ENCODE measurements around the gene CSRP1. TPM values are rescaled to one million over a fixed set of nuclear protein-coding genes. Genes with fewer than 3 reads are reported as not detected.
"Not testable (repeated sequence)": the region's sequence is repeated elsewhere in the genome, so short reads cannot be mapped to it uniquely, and the experiment has no call there.

CSRP1 gene
- total RNA-seq, 2 experiments from 2014 or later = 82.4 to 83.4 TPM

DNA sequence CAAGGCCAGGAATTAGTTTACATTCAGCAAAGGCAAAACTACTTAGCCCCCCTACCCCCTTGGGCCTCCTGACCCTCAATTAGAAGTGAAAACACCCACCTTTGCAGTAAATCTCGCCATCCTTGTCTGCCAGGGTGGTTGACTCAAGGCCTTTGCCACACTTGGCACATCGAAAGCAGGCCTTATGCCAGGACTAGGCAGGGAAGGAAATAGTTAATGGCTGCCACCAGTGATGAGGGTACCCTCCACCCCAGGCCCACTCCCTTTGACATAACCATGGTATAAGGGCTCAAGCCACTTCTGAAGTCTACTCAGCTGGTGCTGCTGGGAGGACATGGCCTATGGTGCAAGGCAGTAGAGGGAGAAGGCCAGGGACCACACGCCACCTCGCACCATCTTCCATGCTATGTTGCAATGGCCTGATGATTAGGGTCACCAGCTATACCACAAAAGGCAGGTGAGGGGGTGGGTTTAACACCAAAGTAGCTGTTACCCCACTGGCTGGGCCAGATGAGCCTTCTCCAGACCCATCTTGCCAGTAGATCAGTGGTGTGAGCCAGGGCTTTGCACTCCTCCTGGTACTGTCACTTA, 21.6 kb downstream of the CSRP1 start:
- H3K27me3 Mint-ChIP-seq = peaks cover 14% of the 10 kb centered on the region
- peaks cover 25% of the 10 kb centered on the region for H3K4me1 Mint-ChIP-seq
- no peak for DNase-seq
- no peaks in the 10 kb centered on the region for H3K9me3 Mint-ChIP-seq
- CTCF ChIA-PET = interaction anchor here (2.5 to 9.8 kb wide), 2 partner anchors 30 to 38 kb away, joined by 9 to 156 read pairs; no protein-coding TSS in a partner anchor
- H3K4me3 Mint-ChIP-seq = no peak overlapping the region
- H3K36me3 Mint-ChIP-seq (ENCODE audit: low read depth) = peaks cover 14% of the 10 kb centered on the region
- H3K27ac Mint-ChIP-seq = no peak overlapping the region
- POLR2A ChIA-PET = no interaction called here

DNA sequence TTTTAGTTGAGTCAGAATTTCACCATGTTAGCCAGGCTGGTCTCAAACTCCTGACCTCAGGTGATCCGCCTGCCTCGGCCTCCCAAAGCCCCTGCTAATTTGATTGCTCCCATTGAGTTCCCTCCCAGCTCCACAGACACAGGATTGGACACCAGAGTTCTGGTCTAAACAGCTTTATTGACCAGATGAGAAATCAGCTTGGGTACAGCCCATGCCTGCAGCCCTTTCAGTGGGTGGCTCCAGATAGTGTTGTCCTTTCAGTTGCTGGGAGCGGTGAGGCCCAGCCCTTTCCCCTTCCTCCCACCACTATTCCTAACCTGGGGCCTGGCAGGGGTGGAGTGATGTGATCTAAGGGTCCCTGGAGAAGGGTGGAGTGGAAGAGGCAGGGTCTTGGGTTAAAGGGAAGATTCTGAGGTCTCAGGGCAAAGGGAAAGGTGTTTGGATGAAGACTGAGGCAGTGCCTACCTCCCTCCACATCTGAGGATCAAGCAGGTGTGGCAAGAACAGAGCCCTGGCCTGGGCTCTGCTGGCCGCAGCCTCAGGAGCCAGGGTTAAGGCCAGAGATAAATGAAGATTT, 23.5 kb downstream of the CSRP1 start:
- Mint-ChIP-seq H3K4me3 (no peak overlapping the region), H3K36me3 (ENCODE audit: low read depth) (peaks cover 10% of the 10 kb centered on the region), H3K27ac (peak overlapping the region; percentile 37), H3K9me3 (no peaks in the 10 kb centered on the region), H3K4me1 (peaks cover 30% of the 10 kb centered on the region), H3K27me3 (peaks cover 14% of the 10 kb centered on the region)
- ChIA-PET CTCF (interaction anchor here (1.1 to 9.8 kb wide), 8 partner anchors 12 to 221 kb away, joined by 3 to 156 read pairs (median 18); partner anchors contain the start of gene CSRP1), POLR2A (no interaction called here)
- no peak for DNase-seq

DNA sequence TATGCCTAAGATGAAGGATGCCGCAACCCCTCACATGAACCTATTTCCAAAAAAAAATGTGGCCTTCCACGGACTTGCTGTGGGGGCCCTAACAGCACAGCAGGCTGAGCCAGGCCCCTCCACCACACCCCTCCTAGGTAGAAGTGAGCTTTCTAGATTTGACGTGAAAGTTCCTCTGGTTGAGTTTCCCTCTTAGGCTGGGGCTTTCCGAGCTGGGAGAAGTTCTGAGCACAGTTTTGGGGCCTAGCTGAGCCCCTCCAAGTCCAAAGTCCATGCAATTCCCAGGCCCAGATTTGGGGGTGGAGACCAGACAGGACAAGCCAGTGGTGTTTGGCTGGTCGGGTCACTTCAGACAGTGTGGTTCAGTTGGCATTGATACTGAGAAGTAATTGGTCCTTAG, 24.2 kb downstream of the CSRP1 start:
- DNase-seq = no peak
- peaks cover 14% of the 10 kb centered on the region for H3K27me3 Mint-ChIP-seq
- no peaks in the 10 kb centered on the region for H3K9me3 Mint-ChIP-seq
- ChIA-PET POLR2A (interaction anchor here (0.6 kb wide), 1 partner anchor 66 kb away, joined by 3 read pairs; no protein-coding TSS in a partner anchor), CTCF (interaction anchor here (1.1 to 9.8 kb wide), 16 partner anchors 8 to 222 kb away, joined by 3 to 156 read pairs (median 14); partner anchors contain the start of genes CSRP1 and PHLDA3)
- H3K36me3 Mint-ChIP-seq (ENCODE audit: low read depth) = peaks cover 10% of the 10 kb centered on the region
- no peak overlapping the region for H3K4me3 Mint-ChIP-seq
- no peak overlapping the region for H3K27ac Mint-ChIP-seq
- peaks cover 30% of the 10 kb centered on the region for H3K4me1 Mint-ChIP-seq

DNA sequence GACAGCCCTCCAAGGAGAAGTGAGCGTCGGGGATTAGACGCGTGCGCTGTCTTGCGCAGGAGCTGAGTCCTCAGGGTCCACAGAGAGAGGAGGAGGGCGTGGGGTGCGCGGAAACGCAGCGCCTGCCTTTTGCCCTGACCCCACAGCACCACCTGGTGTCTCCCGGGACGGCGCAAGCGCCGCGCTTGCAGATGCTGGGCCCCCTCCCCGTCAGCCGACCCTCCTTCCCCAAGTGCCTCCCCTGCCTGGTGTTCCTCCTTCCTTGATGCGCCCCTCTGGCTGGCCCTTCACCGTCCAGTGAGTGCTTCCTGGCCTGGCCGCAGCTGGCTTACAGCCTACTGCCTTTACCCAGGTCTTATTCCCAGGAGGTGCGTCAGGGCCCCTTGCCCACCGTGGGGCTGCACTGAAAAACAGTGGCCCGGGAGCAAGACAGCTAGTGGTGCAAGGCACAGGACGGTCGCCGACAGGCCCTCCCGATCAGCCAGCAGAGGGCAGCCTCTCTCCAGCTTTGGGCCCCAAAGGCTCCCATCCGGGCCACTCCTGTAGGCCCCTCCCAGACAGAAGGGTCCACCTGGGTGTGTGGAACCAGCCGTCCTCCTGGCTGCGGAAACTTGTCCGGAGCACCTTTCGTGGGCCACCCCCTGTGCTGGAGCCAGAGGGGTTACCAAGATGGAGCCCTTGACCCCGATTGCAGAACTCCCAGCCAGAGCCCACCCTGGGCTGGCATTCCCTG, 25.0 kb downstream of the CSRP1 start:
- H3K9me3 Mint-ChIP-seq = no peaks in the 10 kb centered on the region
- H3K4me3 Mint-ChIP-seq = peak overlapping the region; percentile 72
- peaks cover 10% of the 10 kb centered on the region for H3K36me3 Mint-ChIP-seq (ENCODE audit: low read depth)
- CTCF ChIA-PET = interaction anchor here (0.6 to 9.8 kb wide), 22 partner anchors 9 to 918 kb away, joined by 3 to 156 read pairs (median 6); partner anchors contain the start of genes CSRP1 and PHLDA3
- no peak overlapping the region for H3K27ac Mint-ChIP-seq
- DNase-seq = peak; percentile 86
- H3K4me1 Mint-ChIP-seq = peaks cover 30% of the 10 kb centered on the region
- POLR2A ChIA-PET = interaction anchor here (0.6 kb wide), 1 partner anchor 67 kb away, joined by 3 read pairs; no protein-coding TSS in a partner anchor
- peaks cover 20% of the 10 kb centered on the region for H3K27me3 Mint-ChIP-seq

DNA sequence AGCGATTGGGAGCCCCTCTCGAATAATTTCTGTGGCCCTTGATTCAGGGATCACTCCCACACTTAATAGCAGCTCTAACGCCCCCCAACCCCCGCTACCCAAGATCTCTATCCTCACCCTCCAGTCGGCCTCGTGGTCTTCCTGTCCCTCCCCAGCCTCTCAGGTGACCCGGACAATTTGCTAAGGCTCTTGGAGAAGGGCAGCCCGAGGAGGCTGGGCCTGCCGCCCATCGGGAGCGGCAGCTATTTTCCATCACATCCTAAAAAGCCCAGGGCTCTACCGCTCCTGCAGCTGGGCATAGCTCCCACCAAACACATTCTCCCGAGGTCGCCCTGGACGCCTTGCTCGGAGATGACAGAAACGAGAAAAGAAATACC, 25.9 kb downstream of the CSRP1 start:
- CTCF ChIA-PET = interaction anchor here (0.6 to 9.8 kb wide), 14 partner anchors 8 to 78 kb away, joined by 3 to 156 read pairs (median 15); partner anchors contain the start of genes CSRP1 and PHLDA3
- H3K4me1 Mint-ChIP-seq = peaks cover 31% of the 10 kb centered on the region
- H3K9me3 Mint-ChIP-seq = no peaks in the 10 kb centered on the region

DNA sequence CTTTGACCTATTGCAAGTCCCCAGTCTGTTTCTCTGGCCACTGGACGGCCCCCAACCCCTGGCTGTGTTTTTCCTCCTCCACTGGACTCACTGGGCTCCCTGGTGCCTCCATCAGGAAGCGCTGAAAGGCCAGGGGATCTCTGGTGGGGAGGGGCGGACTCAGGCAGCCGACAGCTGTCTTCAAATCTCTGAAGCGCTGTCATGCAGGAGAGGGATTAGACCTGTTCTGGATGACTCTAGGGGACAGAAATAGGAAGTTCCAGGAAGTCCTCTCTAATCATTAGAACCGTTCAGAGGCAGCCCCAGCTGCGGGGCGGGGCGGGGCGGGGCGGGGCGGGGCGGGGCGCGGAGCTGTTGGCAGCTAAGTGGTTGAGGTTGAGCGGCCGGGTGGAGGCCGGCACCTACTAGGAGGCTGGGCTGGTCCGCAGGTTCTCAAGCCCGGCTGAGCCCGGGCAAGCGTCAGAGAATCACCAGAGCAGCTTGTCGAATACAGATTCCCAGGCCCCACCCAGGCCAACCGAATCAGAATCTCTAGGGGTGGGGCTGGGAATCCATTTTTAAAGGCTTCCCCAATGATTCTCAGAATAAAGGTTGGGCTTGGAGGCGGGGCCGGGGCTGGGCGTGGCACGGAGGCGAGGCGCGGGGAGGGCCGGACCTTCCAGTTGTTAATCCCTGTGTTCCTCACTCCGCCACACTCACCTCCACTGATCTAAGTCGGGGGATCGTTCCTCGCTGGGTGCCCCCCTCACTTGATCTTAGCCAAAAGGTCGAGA, 26.5 kb downstream of the CSRP1 start:
- Mint-ChIP-seq H3K36me3 (ENCODE audit: low read depth) (peaks cover 10% of the 10 kb centered on the region), H3K27me3 (peaks cover 28% of the 10 kb centered on the region), H3K9me3 (no peaks in the 10 kb centered on the region), H3K27ac (peak overlapping the region; percentile 77), H3K4me3 (peak overlapping the region; percentile 72), H3K4me1 (peaks cover 34% of the 10 kb centered on the region)
- DNase-seq = peak; percentile 76
- POLR2A ChIA-PET = no interaction called here
- CTCF ChIA-PET = interaction anchor here (1.2 to 9.8 kb wide), 10 partner anchors 11 to 79 kb away, joined by 3 to 156 read pairs (median 22); partner anchors contain the start of genes CSRP1 and PHLDA3

More for the DNA sequence above, 25.9 kb downstream of the CSRP1 start:
- H3K36me3 Mint-ChIP-seq (ENCODE audit: low read depth) = peaks cover 10% of the 10 kb centered on the region
- POLR2A ChIA-PET = no interaction called here
- DNase-seq = no peak
- peak overlapping the region; percentile 72 for H3K4me3 Mint-ChIP-seq
- H3K27ac Mint-ChIP-seq = no peak overlapping the region
- H3K27me3 Mint-ChIP-seq = peaks cover 24% of the 10 kb centered on the region

DNA sequence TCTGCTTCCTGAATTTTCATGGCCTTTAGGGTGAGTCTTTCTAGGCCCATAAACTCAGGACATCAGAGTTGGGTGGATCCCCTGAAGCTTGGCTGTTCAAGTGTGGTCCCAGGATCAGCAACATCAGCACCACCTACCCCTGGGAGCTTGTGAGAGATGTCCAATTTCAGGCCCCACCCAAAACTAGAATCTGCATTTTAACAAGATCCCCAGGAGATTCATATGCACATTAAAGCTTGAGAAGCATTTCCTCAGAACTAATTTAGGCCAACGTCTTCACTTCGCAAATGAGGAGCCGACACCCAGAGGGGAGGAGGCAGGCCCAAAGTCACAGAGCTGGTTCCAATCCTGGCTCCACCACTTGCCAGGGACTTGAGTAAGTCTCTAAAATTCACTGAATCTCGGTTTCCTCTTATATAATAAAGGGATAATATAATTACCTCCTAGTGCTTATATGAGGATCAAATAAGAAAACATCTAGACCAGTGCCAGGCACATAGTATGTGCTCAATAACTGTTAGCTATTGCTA, 27.7 kb downstream of the CSRP1 start:
- Mint-ChIP-seq H3K27me3 (peaks cover 32% of the 10 kb centered on the region), H3K9me3 (no peaks in the 10 kb centered on the region), H3K4me1 (peaks cover 34% of the 10 kb centered on the region), H3K4me3 (no peak overlapping the region), H3K27ac (peak overlapping the region; percentile 11), H3K36me3 (ENCODE audit: low read depth) (peaks cover 4% of the 10 kb centered on the region)
- ChIA-PET POLR2A (interaction anchor here (0.5 to 0.6 kb wide), 2 partner anchors 34 to 73 kb away, joined by 3 to 4 read pairs; no protein-coding TSS in a partner anchor), CTCF (interaction anchor here (1.2 to 9.8 kb wide), 4 partner anchors 22 to 36 kb away, joined by 3 to 156 read pairs (median 36); no protein-coding TSS in a partner anchor)
- DNase-seq = no peak

DNA sequence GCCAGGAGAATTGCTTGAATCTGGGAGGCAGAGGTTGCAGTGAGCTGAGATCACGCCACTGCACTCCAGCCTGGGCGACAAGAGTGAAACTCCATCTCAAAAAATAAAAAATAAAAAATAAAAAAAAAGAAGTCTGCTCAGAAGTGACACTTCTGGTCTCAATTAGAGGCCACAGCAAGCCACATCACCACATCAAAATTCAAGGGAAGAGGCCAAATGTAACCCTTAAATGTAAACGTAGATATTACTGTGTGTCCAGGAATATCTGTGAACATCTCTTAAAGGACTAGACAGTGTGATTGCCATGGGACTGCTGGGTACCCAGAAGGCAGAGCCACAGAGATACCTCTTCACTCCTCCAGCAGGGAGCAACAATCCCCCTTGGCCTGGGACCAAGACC, 28.3 kb downstream of the CSRP1 start:
- DNase-seq; H3K4me3 Mint-ChIP-seq; H3K36me3 Mint-ChIP-seq (ENCODE audit: low read depth); H3K9me3 Mint-ChIP-seq; H3K27ac Mint-ChIP-seq: not testable (repeated sequence)
- ChIA-PET CTCF (interaction anchor here (0.7 to 9.8 kb wide), 4 partner anchors 11 to 37 kb away, joined by 3 to 156 read pairs (median 3); no protein-coding TSS in a partner anchor), POLR2A (interaction anchor here (0.6 kb wide), 1 partner anchor 34 kb away, joined by 3 read pairs; no protein-coding TSS in a partner anchor)
- H3K4me1 Mint-ChIP-seq = peaks cover 34% of the 10 kb centered on the region
- peaks cover 37% of the 10 kb centered on the region for H3K27me3 Mint-ChIP-seq

DNA sequence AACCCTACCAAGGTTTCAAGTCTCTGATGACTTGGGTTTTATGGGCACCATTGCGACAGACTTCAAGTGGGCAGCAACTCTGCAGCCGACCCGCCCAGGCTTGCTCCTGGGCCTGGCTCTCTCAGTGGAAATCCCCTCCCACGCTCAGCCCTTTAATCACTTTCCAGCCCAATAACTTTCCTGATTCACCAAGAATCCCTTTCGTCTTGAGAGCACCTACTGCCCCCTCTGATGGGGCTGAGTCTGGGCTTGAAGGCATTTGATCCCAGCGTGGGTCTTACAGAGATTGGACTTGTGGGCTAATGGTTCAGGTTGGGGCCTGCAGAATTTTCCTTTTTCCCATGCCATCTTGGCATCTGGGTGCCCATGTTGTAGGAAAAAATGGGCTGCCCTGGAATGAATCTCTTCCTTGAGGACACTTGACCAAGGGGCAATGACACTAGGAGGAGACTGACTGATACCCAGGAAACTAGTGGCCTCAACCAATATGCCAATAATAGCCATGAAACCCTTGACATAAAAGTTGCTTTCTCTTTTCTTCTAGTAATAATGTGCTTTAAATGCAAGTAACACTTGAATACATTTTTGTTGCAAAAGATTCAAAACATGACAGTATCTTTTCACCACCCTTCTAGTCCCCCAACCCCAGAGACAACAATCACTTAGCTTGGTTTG, 30.1 kb downstream of the CSRP1 start:
- CTCF ChIA-PET = interaction anchor here (0.8 to 1.1 kb wide), 2 partner anchors 25 to 55 kb away, joined by 3 read pairs; no protein-coding TSS in a partner anchor
- no peak overlapping the region for H3K4me3 Mint-ChIP-seq

DNA sequence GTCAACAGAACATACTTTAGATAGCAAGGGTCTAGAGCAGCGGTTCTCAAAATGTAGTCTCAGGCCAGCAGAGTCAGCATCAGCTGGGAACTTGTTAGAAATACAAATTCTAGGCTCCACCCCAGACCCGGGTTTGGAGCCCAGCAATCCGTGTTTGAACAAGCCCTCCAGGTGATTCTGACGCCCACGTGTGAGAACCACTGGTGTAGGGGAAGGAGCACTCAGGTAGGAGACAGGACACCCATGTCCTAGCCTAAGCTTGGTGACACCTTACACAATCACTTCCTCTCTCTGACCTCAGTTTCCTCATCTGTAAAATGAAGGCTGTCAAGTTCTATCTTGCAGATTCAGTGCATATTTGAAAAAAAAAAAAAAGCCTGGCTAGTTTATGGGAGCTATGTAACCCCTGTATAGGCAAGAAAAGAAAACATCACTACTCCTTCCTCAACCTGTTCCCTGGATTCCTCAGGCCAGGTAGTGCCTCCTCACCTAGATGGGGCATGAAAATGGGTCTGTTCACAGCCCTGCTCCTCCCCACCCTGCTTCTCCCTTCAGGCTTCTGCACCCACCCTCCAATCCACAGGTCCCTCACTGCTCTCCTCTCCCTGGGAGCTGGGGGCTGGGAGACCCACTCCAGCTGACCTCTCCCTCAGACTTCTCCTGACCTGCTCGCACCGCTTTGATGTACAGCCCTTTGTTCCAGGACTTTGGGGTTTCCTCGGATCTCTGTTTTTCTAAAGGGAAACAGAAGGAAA, 30.8 kb downstream of the CSRP1 start:
- Mint-ChIP-seq H3K27ac (no peak overlapping the region), H3K27me3 (peaks cover 48% of the 10 kb centered on the region), H3K4me3 (no peak overlapping the region), H3K4me1 (peaks cover 21% of the 10 kb centered on the region), H3K36me3 (ENCODE audit: low read depth) (no peaks in the 10 kb centered on the region), H3K9me3 (no peaks in the 10 kb centered on the region)
- DNase-seq = no peak
- POLR2A ChIA-PET = no interaction called here
- CTCF ChIA-PET = interaction anchor here (0.8 to 1.1 kb wide), 3 partner anchors 26 to 56 kb away, joined by 3 to 4 read pairs (median 3); no protein-coding TSS in a partner anchor

More for the DNA sequence above, 30.1 kb downstream of the CSRP1 start:
- H3K4me1 Mint-ChIP-seq = peaks cover 26% of the 10 kb centered on the region
- H3K36me3 Mint-ChIP-seq (ENCODE audit: low read depth) = no peaks in the 10 kb centered on the region
- no peak overlapping the region for H3K27ac Mint-ChIP-seq
- no peak for DNase-seq
- H3K27me3 Mint-ChIP-seq = peaks cover 46% of the 10 kb centered on the region
- POLR2A ChIA-PET = no interaction called here
- no peaks in the 10 kb centered on the region for H3K9me3 Mint-ChIP-seq

DNA sequence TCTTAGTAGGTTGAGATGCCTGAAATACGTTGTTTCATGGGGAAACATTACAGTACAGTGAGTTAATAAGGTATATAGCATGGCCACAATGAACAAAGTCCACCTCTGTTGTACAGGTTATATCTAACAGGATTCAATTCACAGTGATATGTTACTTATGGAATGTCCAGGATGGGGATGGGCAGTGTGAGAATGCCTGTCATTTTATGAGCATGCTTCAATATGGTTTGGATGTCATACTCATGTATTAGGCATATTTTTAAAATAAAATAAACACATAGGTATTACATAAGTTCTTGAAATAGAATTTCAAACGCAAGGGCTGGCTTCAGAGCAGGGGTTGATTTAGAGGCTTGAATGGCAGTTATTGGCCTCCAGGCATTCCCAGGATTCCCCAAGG, 31.8 kb downstream of the CSRP1 start:
- ChIA-PET CTCF (interaction anchor here (0.9 to 1.1 kb wide), 2 partner anchors 27 to 38 kb away, joined by 3 to 4 read pairs; no protein-coding TSS in a partner anchor), POLR2A (no interaction called here)
- DNase-seq = no peak
- H3K9me3 Mint-ChIP-seq = no peaks in the 10 kb centered on the region
- peaks cover 15% of the 10 kb centered on the region for H3K4me1 Mint-ChIP-seq
- H3K36me3 Mint-ChIP-seq (ENCODE audit: low read depth) = no peaks in the 10 kb centered on the region
- peaks cover 50% of the 10 kb centered on the region for H3K27me3 Mint-ChIP-seq
- H3K27ac Mint-ChIP-seq = no peak overlapping the region
- no peak overlapping the region for H3K4me3 Mint-ChIP-seq
